ENCODE data around the gene ANAPC4. TPM values are rescaled to one million over a fixed set of nuclear protein-coding genes. Genes with fewer than 3 reads are reported as not detected.

Gene ANAPC4
- total RNA-seq, 1 experiment from 2014 or later = 22.8 TPM

DNA sequence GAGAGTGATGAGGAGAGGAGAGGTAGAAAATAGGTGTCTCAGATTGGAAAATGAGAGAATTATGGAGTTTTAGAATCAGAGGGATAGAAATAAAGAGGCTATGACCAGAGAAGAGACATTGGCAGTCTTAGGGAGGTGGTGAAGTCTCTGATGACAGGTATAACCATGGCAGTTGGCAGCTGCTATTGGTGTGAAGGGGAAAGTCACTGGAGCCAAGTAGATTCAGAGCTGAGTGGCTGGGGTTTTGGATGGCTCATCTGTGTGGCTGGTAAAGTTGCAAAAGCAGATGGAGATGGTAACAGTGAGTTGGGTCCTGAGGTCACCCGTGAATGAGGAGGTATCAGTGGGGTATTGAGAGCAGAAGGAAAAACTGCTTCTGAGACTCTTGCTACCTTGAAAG, 46.5 kb downstream of the ANAPC4 start:
- Histone ChIP-seq H3K27me3 (ENCODE audit: control insufficient read depth, insufficient read depth, low read length) (no peaks in the 10 kb centered on the region), H3K9me3 (ENCODE audit: control insufficient read depth, insufficient read depth, low read depth, low read length) (no peaks in the 10 kb centered on the region), H3K4me1 (ENCODE audit: control insufficient read depth, insufficient read depth, low read length) (no peaks in the 10 kb centered on the region), H3K36me3 (ENCODE audit: control insufficient read depth, insufficient read depth, low read length) (peaks cover 3% of the 10 kb centered on the region; the same call in 1 of the 2 replicates), H3K27ac (ENCODE audit: low read length) (no peak overlapping the region), H3K4me3 (ENCODE audit: low read depth in 2 of 2, low read length in 2 of 2) (no peak overlapping the region)
- TF ChIP-seq POLR2AphosphoS5 (IDR thresholded peaks at IDR 0.05; ENCODE audit: low read depth, low read length) = no peak
- TF ChIP-seq, protein P1, sequence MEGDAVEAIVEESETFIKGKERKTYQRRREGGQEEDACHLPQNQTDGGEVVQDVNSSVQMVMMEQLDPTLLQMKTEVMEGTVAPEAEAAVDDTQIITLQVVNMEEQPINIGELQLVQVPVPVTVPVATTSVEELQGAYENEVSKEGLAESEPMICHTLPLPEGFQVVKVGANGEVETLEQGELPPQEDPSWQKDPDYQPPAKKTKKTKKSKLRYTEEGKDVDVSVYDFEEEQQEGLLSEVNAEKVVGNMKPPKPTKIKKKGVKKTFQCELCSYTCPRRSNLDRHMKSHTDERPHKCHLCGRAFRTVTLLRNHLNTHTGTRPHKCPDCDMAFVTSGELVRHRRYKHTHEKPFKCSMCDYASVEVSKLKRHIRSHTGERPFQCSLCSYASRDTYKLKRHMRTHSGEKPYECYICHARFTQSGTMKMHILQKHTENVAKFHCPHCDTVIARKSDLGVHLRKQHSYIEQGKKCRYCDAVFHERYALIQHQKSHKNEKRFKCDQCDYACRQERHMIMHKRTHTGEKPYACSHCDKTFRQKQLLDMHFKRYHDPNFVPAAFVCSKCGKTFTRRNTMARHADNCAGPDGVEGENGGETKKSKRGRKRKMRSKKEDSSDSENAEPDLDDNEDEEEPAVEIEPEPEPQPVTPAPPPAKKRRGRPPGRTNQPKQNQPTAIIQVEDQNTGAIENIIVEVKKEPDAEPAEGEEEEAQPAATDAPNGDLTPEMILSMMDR (IDR thresholded peaks at IDR 0.05) = no peak
- TF ChIP-seq SIN3A (IDR thresholded peaks at IDR 0.05; ENCODE audit: borderline replicate concordance, insufficient read depth, low read depth, low read length) = no peak
- TF ChIP-seq, protein P2, sequence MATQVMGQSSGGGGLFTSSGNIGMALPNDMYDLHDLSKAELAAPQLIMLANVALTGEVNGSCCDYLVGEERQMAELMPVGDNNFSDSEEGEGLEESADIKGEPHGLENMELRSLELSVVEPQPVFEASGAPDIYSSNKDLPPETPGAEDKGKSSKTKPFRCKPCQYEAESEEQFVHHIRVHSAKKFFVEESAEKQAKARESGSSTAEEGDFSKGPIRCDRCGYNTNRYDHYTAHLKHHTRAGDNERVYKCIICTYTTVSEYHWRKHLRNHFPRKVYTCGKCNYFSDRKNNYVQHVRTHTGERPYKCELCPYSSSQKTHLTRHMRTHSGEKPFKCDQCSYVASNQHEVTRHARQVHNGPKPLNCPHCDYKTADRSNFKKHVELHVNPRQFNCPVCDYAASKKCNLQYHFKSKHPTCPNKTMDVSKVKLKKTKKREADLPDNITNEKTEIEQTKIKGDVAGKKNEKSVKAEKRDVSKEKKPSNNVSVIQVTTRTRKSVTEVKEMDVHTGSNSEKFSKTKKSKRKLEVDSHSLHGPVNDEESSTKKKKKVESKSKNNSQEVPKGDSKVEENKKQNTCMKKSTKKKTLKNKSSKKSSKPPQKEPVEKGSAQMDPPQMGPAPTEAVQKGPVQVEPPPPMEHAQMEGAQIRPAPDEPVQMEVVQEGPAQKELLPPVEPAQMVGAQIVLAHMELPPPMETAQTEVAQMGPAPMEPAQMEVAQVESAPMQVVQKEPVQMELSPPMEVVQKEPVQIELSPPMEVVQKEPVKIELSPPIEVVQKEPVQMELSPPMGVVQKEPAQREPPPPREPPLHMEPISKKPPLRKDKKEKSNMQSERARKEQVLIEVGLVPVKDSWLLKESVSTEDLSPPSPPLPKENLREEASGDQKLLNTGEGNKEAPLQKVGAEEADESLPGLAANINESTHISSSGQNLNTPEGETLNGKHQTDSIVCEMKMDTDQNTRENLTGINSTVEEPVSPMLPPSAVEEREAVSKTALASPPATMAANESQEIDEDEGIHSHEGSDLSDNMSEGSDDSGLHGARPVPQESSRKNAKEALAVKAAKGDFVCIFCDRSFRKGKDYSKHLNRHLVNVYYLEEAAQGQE (IDR thresholded peaks at IDR 0.05; ENCODE audit: insufficient read depth in 1 of 2, low read depth in 2 of 2, low read length in 1 of 2) = no peak
- TF ChIP-seq TCF7L2 (IDR thresholded peaks at IDR 0.05; ENCODE audit: low read depth, low read length) = no peak
- BruUV-seq (replicated peaks) = no TSS peak
- intact Hi-C loops (cut with micrococcal nuclease; ENCODE audit: unreplicated experiment) = no loop called here
- in situ Hi-C loops (cut with HindIII; ENCODE audit: low pct_unique_long_range_greater_than_20kb, low sequenced_read_pairs) = no loop called here
- DNase-seq (ENCODE audit: low read depth, low spot score) (no peak), ATAC-seq (no peak)
- ChIA-PET POLR2A (interaction anchor here (0.6 kb wide), 1 partner anchor 16 kb away, joined by 3 read pairs; no protein-coding TSS in a partner anchor), CTCF (no interaction called here)

DNA sequence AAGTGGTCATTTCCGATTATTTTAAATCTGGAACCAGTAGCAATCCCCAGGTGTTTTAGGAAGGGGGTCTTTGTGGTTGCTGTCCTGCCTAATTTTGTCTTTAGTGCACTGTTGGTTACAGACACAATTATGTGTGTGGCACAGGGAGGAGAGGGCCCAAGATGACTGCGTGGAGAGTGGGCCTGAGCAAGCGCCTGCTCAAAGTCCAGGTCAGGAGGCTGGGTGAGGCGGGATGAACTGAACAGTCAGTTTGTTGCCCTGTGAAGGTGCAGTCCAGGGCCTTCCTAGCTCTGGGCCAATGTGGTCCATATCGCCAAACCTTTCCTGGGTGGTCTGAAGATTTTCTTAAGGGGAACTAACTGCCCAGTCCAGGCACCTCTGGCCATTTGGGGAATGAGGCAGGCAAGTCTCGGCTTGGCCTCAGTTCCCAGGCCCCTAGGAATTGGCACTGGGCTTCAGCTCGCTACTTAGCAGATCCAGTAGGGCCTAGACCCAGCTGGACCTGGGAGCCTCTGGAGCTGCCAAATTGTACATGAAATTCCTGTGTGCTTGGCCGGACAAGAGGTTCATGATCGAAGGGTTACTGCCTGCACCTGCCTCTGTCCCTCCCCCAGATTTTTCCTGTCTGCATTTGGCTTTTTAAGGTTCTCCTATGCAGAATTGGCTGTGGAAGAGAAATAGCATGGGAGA, 47.6 kb downstream of the ANAPC4 start:
- Histone ChIP-seq H3K9me3 (ENCODE audit: control insufficient read depth, insufficient read depth, low read depth, low read length) (no peaks in the 10 kb centered on the region), H3K36me3 (ENCODE audit: control insufficient read depth, insufficient read depth, low read length) (no peaks in the 10 kb centered on the region), H3K27me3 (ENCODE audit: control insufficient read depth, insufficient read depth, low read length) (no peaks in the 10 kb centered on the region), H3K27ac (ENCODE audit: low read length) (no peak overlapping the region), H3K4me3 (ENCODE audit: low read depth in 2 of 2, low read length in 2 of 2) (no peak overlapping the region), H3K4me1 (ENCODE audit: control insufficient read depth, insufficient read depth, low read length) (no peaks in the 10 kb centered on the region)
- TF ChIP-seq POLR2AphosphoS5 (IDR thresholded peaks at IDR 0.05; ENCODE audit: low read depth, low read length) = no peak
- TF ChIP-seq TCF7L2 (IDR thresholded peaks at IDR 0.05; ENCODE audit: low read depth, low read length) = no peak
- TF ChIP-seq, protein P1 (IDR thresholded peaks at IDR 0.05) = no peak
- TF ChIP-seq, protein P2 (IDR thresholded peaks at IDR 0.05; ENCODE audit: insufficient read depth in 1 of 2, low read depth in 2 of 2, low read length in 1 of 2) = no peak
- TF ChIP-seq SIN3A (IDR thresholded peaks at IDR 0.05; ENCODE audit: borderline replicate concordance, insufficient read depth, low read depth, low read length) = no peak
- DNase-seq (ENCODE audit: low read depth, low spot score) (no peak), ATAC-seq (no peak)
- intact Hi-C loops (cut with micrococcal nuclease; ENCODE audit: unreplicated experiment) (no loop called here), in situ Hi-C loops (cut with HindIII; ENCODE audit: low pct_unique_long_range_greater_than_20kb, low sequenced_read_pairs) (no loop called here)
- CTCF ChIA-PET = no interaction called here
- no TSS peak for BruUV-seq (replicated peaks)
- POLR2A ChIA-PET = no interaction called here
